ENCODE measurements around the gene CPT2.

The CPT2 gene

DNA sequence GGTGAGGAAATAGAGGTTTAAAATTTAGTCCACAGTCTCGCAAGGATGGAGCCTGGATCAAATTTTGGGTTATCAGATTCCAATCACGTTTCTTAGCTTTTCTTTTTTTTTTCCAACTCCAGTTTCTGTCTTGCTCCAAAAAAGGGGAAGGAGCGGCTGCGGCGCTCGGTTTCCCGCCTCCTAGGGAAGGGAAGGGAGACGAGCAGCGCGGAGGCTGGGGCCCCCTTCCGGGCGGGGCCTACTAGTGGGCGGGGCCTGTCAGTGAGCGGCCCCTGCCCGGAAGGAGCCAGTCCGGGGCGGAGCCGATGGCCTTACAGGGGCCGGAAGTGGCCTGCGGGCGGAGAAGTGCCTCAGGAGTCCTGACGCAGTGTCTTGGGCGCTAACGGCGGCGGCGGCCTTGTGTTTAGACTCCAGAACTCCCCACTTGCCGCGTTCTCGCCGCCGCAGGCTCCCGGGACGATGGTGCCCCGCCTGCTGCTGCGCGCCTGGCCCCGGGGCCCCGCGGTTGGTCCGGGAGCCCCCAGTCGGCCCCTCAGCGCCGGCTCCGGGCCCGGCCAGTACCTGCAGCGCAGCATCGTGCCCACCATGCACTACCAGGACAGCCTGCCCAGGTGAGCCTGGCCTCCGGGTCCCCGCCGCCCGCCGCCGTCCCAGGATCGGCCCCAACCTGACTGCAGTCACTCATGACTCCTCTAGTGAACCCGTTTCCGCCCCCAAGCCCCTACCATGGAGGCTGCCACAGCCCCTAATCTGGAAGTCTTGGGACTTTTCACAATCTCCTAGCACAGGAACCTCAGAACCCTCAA is at the start of gene CPT2:
Gene CPT2 (plus strand): TSS at position 340 of the 806 bp plus-strand sequence. CDS start 120 bp downstream, at position 460.
- peak; percentile 67 to 82 for DNase-seq (ENCODE audit: low read depth in 2 of 2, low spot score in 1 of 2)

DNA sequence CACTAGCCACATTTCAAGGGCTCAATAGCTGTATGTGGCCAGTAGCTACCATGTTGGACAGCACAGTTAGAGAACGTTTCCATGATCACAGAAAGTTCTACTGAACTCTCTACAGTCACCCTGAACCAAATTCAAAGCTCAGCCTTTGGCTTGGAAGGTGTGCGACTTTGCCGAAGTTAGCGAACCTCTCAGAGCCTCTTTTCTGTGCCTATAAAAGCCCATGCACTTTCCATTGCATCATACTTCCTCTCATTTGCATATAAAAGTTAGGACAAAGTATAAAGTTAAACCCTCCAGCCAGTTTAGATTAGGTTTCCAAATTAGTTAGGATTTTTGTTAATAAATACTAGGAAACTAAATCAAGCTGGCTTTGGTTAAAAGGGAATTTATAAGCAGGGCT is 49.5 kb upstream of the CPT2 start:
- no peak for DNase-seq (ENCODE audit: low read depth in 2 of 2, low spot score in 1 of 2)

DNA sequence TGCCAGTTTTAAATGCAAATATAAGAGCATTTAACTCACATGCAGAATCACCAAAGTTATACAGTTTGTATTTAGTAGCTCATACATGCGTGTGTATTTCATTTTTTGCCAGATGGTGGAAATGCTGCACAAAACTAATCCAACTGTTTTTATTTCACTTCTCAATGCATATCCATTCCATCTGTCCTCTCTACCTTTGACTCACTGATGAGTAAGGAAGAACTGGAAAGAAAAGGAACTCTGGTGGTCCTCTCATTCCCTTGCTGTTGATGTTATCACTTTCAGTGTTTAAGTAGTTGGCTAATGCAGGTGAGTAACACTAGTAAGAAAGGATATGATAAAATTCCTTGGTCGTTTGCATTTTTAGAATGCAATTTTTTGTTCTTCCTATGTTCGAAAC is 48.5 kb upstream of the CPT2 start:
- DNase-seq (ENCODE audit: low read depth in 2 of 2, low spot score in 1 of 2): no peak

GRCh38 chr1:53153752-53154151 is 42.9 kb upstream of the CPT2 start:
- DNase-seq (ENCODE audit: low read depth in 2 of 2, low spot score in 1 of 2): no peak

- no peak for DNase-seq (ENCODE audit: low read depth in 2 of 2, low spot score in 1 of 2)
Measured at GRCh38 chr1:53154859-53155438, 41.7 kb upstream of the CPT2 start.

DNA sequence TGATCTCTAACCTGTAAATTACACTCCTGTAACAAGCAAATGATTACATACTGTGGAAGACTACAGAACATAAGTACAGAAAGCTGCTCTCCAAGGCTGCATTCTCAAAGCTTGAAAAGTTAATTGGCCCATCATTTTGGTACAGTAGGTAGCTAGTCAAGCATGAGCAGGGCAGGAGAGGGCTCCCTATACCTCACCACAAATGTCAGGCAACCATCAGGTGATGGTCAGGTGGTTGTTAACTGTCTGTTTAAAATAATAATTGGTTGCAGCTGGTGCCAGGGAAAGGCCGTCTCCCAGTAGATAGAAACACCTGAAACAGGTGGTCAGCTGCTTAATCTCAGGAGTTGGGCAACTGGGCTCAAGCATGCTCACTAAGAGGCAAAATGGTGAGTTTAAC is 41.1 kb upstream of the CPT2 start:
- DNase-seq (ENCODE audit: low read depth in 2 of 2, low spot score in 1 of 2): no peak

DNA sequence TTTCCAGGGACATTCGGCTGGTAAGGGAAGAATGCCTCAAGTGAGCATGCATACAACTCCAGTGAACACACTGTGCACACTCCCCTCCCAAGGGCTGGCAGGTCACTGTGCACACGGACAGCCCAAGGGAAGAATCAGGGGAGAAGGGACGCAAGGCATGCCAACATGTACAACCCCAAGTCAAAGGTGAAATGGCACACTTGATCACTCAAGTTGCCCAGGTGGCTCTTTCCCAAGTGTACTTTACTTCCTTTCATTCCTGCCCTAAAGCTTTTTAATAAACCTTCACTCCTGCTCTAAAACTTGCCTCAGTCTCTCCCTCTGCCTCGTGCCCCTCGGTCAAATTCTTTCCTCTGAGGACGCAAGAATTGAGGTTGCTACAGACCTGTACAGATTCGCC is 40.7 kb upstream of the CPT2 start:
- no peak for DNase-seq (ENCODE audit: low read depth in 2 of 2, low spot score in 1 of 2)

- no peak for DNase-seq (ENCODE audit: low read depth in 2 of 2, low spot score in 1 of 2)
Measured at GRCh38 chr1:53156783-53157182, 39.8 kb upstream of the CPT2 start.

DNA sequence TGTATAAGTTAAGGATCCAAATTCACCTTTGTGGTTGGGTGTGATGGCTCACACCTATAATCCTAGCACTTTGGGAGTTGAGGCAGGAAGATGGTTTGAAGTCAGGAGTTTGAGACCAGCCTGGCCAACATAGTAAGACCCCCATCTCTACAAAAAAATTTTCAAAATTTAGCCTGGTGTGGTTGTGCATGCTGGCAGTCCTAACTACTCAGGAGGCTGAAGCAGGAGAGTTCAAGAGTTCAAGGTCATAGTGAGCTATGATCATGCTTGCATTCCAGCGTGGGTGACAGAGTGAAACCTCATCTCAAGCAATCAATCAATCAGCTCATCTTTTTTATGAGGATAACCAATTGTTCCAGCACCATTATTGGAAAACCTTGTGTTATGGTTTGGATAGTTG is 37.7 kb upstream of the CPT2 start:
- DNase-seq (ENCODE audit: low read depth in 2 of 2, low spot score in 1 of 2): no peak

DNA sequence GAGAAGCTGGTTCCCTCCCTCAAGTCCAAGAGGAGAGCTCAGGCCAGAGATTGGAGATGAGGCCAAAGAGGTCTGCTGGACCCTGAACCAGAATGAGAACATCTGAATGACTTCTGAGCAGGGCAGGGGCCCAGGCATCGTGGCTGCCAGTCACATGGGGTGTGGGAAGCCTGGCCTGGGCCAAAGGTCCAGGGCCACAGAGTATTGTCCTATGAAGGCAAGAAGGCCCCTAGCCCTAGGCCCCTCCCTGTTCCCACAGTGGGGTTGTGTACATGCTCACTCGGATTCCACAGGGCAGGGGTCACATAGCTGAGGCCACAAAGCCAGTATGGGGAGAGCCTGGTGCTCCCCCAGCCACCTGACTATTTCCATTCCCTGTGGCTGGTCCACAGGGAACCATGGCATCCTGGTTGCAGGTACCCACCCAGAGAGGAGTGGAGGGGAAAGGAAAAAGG is 35.7 kb upstream of the CPT2 start:
- DNase-seq (ENCODE audit: low read depth in 2 of 2, low spot score in 1 of 2): no peak

- no peak for DNase-seq (ENCODE audit: low read depth in 2 of 2, low spot score in 1 of 2)
Measured at GRCh38 chr1:53162621-53163020, 34.0 kb upstream of the CPT2 start.

DNA sequence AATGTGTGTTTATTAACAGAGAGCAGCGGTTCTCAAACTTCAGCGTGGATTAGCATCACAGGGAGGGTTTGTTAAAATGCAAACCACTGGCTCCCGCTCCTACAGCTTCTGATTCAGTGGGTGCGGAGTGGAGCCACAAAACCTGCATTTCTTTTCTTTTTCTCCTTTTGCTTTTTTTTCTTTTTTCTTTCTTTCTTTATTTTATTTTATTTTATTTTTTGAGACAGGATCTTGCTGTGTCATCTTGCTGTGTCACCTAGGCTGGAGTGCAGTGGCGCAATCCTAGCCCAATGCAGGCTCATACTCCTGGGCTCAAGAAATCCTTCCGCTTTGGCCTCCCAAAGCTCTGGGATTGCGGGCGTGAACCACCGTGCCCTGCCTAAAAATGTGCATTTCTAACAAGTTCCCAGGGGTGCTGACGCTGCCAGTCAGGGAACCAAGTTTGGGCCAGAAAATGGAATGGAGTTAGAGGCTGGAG is 33.3 kb upstream of the CPT2 start:
- DNase-seq (ENCODE audit: low read depth in 2 of 2, low spot score in 1 of 2): no peak

DNA sequence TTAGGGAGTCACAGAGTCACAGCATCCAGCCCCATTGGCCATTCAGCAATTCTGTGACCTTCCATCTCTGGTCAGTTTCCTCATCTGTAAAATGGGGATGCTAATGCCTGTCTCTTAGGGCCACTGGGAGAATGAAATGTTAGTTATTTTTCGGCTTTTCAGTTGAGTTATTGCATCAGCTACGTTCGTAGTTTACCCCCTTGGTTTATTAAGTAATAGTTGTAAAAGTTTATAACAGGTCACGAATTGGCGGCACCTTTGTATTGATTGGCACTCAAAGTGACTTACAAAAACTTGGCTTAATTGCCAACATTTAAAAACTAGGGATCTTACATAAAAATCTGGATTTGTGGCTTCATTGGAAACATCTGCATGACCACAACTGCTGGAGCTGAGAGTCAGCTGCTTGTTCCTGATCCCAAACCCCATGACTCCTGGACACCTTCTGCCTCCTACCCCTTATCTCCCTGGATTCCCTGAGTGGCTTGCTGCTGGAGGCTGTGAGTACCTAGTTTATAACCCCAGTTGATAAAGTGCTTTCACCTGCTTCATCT is 31.1 kb upstream of the CPT2 start:
- no peak for DNase-seq (ENCODE audit: low read depth in 2 of 2, low spot score in 1 of 2)

DNA sequence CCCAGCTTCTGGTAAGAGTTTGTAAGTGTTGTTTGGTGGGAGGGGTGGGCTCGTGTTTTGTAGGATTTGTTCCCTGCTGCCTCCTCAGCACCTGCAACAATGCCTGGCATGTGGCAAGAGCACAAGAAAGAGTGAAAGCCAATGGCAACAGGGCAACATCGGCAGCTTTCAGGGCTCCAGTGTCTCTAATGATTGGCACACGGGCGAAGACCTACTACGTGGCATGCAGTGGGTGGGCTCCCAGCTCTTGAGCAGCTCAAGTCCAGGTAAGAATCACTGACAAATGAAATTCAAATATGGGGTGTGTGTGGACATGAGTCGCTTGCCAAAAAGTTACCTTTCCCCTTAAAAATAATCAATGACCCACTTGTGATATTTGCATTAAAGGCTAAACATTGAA is 30.3 kb upstream of the CPT2 start:
- no peak for DNase-seq (ENCODE audit: low read depth in 2 of 2, low spot score in 1 of 2)

DNA sequence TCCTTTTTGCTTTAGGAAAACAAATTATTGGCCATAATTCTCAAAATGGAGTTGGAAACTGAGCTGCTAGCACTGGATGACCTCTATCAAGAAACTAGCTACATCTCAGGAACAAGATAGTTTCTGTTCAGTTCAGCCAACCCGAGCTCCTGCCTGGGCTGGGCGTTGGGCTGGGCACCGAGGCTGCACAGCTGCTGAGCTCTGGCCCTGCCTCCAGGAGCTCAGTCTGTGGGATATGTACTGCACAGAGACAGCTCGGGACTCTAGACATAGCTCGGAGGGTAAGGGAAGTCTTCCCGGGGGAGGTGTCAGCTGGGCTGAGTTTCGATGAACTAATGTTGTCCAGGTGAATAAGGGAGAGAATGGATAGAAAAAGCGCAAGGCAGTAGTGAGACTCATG is 29.7 kb upstream of the CPT2 start:
- DNase-seq (ENCODE audit: low read depth in 2 of 2, low spot score in 1 of 2): no peak

DNA sequence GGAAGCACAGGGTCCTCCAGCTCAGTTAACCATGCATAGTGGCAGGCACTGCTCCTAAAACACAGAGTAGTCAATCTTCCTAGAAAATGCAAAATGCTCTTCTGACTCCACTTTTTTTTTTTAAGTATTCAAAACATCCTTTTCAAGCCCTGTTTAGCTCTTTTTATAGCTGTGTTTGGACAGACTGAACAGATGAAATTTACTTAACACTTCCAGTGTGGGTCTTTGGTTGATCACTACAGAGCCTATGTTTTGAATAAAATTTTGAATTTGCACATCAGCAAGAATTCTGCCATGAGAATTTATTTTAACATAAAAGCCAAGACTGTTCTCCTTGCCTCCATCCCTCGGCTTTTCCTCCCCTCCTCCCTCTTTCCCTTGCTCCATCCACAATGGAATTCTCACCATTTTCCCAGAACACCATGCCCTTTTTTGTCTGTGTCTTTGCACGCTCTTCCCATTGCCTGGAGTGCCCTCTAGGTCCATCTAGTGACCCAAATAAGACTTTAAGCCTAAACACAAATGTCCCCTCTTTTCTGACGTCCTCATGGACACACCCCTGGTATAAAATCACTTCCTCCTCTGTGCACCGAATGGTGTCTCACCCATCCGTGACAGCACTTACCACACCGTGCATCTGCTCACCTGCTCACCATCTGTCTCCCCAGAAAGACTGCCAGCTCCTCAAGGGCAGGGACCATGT is 24.0 kb upstream of the CPT2 start:
- no peak for DNase-seq (ENCODE audit: low read depth in 2 of 2, low spot score in 1 of 2)

DNA sequence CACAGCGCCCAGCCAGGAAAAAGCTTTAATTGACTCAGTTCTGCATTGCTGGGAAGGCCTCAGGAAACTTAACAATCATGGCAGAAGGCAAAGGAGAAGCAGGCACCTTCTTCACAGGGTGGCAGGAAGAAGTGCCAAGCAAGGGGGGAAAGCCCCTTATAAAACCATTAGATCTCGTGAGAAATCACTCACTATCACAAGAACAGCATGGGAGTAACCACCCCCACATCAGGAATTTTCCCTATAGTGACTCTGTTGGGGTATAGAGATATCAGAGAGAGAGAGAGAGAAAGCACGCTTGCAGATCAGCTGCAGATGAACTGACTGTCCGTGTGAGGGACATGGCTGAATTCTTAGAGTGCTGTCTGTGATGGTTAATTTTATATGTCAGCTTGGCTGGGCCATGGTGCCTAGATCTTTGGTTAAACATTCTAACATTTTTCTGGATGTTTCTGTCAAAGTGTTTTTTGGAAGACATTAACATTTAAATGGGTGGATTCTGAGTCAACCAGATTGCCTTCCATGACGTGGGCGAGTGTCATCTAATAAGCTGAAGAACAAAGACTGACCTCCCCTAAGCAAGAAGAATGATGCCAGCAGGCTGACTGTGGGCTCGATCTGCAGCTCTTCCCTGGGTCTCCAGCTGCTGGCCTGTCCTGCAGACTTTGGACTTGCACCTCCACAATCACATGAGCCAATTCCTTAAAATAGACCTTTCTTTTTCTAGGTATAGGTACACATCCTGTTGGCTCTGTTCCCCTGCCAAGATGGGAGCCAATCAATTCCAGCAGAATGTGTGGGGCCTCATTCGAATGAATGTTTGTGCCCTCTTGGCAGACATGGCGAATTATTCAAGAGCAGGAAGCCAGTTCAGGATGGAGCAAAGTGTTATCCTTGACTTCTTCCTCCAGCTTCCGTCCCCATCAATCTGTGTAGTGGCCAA is 21.4 kb upstream of the CPT2 start:
- no peak for DNase-seq (ENCODE audit: low read depth in 2 of 2, low spot score in 1 of 2)

DNA sequence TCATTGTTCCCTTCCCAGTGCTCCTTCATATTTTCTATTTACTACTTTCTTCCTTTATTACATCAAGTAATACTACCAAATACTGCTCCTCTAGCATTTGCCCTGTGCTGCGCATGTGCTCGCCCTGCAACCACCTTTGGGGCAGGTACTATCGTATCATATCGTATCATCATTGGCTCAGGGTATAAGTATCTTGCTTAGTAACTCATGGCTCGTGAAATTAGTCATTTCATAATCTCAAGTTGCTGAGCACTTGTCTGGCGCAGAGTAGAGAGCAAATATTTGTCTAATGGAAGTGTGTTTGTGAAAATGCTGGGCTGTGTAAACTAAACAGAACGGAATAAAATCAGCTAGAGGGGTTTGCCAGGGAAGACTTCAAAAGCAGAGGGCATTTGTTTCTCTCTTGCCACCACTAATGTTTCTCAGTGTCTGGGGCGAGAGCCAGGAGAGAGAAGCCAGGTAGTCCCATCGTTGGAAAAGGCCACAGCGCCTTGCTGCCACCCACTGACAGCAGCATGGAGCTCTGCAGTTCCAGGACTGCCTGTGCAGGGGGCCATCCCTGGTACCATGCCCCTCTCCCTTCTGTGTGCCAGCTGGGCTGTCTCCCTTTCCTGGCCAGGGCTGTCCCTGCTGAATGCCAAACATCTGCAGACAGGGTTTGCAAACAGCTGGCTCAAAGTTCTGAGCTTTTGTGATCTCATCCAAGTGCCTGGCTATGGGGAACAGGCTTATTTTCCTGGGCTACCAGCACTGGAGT is 20.0 kb upstream of the CPT2 start:
- DNase-seq (ENCODE audit: low read depth in 2 of 2, low spot score in 1 of 2): no peak

DNA sequence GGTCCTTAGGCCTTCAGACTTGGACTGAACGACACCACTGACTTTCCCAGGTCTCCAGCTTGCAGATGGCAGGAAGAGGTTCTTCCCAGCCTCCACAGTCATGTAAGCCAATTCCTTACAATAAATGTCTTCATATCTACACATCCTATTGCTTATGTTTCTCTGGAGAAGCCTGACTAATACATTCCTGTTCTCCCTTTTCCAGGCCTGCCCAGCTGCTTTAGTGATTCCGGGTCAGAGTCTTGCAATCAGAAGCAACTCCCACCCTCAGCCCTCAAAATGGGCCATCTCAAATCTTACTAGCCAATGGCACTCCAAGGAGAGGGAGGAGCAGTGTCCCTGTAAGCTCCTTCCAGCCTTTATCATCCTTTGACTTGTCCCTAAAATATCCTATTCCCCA is 16.4 kb upstream of the CPT2 start:
- no peak for DNase-seq (ENCODE audit: low read depth in 2 of 2, low spot score in 1 of 2)

DNA sequence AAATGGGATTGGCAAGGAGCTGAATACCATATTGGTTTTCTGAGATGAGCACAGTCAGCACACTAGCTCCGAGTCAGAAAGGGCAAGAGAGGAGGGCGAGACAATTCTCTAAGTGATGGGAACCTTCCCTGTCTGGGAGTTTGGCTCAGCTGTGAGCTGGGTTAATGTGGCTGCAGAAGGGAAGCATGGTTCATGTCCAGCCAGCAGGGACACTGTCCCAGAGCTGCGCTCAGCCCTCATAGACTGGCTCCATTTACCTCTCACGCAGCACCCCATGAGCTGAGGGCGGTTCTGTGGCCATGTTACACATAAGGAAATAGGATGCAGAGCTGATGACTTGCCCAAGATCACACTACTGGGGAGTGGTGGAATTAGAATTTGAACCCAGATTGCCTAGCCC is 15.7 kb upstream of the CPT2 start:
- no peak for DNase-seq (ENCODE audit: low read depth in 2 of 2, low spot score in 1 of 2)
